ENCODE results near the gene RDM1.
"Not testable (repeated sequence)": the region's sequence is repeated elsewhere in the genome, so short reads cannot be mapped to it uniquely, and the experiment has no call there.

Gene RDM1, protein sequence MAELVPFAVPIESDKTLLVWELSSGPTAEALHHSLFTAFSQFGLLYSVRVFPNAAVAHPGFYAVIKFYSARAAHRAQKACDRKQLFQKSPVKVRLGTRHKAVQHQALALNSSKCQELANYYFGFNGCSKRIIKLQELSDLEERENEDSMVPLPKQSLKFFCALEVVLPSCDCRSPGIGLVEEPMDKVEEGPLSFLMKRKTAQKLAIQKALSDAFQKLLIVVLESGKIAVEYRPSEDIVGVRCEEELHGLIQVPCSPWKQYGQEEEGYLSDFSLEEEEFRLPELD

DNA sequence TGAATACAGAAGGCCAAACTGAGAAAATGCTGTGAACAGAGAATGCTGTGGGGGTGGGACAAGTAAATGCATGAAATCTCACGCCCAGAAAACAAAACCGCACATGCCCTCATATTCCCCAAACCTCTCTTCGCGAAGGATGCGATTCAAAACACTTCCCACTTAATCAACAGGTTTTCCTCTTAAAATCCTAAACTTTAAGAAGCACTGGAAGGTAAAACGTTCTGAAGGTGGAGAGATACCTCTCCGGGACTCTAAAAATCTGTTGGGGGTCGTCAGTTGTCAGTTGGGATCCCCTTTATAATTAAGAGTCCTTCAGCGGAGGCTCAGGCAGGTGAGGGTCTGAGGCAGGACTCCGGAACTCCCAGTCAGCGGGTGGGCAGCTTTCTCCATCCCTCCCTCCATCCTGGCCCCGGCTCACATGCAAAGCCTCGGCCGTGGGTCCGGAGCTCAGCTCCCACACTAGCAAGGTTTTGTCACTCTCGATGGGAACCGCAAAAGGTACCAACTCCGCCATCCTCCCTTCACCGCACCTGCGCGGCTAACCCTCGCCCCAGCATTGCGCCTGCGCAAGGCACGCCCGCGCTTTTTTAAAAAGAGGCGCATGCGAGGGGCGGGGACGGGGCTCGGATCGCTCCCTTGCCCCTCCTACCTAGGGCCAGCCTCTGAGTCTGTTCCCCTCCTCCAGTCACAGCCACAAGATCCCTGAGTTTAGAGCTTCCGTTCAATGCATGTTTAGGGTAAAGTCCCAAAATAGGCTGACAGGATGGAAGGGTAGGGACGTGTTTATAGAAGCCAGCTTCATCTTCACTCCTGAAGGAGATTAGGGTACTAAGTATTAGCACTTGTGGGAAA is at the start of gene RDM1:
Gene RDM1, minus strand, starts transcription at position 563 of the 855 bp plus-strand sequence. Its CDS starts 46 bp downstream, at position 517.
- DNase-seq (ENCODE audit: low read depth): peak; percentile 60

DNA sequence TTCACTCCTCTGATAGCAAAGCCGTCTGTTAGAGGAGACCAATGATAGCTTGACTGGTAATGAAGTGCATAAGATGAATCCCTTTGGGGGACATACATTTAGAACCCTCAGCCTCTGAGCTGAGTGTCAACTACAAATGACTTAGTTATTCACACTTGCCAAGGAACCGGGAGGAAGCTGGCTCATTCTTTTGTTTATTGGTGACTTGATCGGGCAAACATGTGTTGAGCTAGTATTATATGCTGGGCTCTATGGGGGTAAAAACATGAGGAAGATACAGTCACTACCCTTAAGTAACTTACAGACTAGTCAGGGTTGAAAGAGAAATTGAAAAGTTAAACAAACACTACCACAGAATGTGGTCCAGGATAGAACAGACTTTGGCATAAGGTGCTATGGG is 47.8 kb upstream of the RDM1 start:
- DNase-seq (ENCODE audit: low read depth): no peak

DNA sequence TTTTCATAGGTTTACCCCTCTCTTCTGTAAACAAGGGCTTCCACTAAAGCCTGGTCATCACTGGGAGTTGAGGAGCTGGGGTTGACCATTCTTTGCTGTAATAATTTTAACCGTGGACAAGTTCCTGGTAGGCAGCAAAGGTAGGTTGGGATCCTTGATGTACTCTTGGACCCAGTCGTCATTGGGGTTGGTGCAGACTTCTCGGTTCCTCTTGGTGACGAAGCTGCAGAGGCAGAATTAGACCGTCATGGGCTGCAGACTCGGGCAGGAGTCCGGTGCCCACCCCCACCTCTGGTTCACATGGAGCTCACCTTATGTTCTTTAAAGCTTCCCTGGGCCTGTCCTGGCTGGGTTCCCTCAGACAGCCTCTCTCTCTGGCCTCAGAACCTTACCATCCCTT is 46.9 kb upstream of the RDM1 start:
- no peak for DNase-seq (ENCODE audit: low read depth)

DNA sequence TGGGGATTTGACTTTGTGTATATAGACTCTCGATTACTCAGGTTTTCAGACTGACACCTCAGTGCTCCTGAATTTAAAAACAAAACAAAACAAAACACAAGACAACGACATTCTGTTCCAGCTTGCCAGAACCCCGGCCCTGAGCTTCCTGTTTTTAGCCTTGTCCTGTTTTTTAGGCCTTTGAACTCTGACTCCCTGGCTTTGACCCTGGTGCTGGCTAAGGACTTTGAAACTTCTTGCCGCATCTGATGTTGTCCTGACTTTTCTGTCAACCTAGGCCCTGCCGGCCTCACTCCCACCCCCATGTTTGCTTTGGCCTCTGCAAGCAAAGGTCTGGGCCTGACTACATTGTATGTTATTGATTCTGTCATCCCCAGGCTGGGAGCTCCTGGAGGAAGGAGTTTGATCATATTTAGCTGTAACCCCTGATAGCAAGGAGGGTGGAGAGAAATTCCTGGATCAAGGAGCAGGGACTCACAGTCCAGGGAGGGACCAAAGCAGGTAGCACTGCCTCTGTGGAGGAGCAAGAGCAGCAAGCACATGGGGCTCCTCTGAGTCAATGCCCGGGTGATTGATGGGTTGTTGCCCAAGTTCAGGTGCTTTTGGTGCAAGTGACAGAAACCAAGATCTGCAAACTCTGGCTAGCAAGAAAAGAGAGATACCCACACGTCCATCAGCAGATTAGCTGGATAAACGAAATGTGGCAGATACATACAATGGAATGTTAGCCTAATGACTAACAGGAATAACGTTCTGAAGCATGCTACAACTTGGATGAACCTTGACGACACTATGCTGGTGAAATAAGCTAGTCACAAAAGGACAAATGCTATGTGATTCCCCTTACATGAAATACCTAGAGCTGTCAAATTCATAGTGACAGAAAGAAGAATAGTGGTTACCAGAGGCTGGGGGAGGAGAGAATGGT is 43.0 kb upstream of the RDM1 start:
- DNase-seq (ENCODE audit: low read depth): no peak

DNA sequence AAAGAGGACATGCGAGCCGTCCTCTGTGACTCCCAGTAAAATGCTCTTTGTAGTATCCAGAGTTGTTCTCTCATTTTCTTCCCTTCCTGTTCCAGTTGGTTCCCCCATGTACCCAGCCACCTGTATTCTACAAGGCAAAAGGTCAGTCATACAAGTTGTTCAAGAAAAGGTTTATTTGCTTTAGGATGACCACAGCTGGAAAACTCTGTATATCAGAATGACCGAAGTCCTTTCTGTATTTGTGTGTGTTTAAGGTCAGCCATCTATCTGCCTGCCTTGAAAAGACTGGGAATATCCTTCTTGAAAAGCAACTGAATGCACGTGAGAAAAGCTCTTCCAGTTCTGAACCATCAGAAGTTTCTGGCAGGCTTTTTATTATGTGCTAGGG is 42.4 kb upstream of the RDM1 start:
- no peak for DNase-seq (ENCODE audit: low read depth)

DNA sequence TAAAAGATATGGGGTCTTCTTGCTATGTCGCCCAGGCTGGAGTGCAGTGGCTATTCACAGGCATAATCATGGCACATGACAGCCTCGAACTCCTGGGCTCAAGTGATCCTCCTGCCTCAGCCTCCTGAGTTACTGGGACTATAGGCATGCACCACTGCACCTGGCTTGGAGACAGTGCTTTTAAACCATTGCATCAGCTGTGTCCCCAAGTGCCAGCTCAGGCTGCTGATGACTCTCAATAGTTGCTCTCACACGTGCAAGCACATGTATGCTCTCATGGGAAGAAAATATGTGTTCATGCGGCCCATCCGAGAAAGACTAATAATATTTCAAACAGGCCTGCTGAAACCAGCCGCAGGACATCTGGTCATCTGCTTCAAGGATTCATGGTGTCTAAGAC is 42.0 kb upstream of the RDM1 start:
- no peak for DNase-seq (ENCODE audit: low read depth)

DNA sequence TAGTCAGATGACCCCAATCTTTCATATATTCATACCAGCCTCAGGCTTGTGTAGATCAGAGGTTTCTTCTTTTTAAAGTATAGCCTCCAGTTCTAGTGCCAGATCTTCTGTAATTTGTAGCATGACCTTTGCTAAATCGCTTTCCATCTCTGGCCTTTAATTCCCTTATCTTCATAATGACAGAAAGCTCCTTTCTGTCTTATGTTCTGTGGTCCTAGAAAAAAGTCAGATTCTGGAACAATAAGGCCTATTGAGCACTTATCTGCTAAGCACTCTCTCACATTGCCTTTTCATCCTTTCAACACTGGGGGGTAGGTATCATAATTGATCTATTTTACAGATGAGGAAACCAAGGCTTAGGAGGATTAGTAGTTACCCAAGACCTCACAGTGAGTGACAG is 41.5 kb upstream of the RDM1 start:
- DNase-seq (ENCODE audit: low read depth): no peak

DNA sequence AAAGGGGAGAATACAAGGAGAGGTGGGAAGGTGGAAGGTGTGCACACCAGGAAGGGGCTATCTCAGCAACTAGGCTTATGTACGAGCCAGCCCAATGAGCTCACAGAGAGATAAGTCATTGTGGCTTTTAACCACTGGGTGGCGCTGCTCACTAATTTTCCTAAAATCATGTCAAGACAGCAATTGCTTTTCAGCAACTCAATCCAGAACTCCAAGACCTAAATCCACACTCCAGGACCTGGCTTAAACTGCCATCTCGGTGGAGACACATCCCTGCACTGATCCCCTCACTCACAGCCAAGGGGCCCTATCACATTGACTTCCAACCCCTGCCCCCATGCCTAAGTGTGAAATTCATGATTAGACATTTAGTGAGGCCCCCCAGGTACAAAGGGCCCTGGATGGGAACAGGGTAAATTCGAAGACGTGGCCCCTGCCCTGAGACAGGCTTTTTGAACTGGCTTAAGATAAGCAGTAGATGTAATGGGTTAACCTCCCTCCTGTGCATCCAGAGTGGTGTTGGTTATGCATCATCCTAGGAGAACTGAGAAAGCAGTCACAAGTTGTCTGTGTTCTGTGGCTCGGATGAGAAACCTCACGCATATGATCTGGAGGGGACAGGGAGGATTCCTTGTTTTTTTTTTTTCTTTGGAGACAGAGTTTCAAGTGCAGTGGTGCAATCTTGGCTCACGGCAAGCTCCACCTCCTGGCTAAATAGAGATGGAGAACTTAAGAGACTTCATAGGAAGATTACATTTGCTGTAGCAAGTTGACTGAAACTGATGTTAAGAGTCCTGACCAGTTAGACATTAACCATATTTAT is 39.2 kb upstream of the RDM1 start:
- peak; percentile 58 for DNase-seq (ENCODE audit: low read depth)

DNA sequence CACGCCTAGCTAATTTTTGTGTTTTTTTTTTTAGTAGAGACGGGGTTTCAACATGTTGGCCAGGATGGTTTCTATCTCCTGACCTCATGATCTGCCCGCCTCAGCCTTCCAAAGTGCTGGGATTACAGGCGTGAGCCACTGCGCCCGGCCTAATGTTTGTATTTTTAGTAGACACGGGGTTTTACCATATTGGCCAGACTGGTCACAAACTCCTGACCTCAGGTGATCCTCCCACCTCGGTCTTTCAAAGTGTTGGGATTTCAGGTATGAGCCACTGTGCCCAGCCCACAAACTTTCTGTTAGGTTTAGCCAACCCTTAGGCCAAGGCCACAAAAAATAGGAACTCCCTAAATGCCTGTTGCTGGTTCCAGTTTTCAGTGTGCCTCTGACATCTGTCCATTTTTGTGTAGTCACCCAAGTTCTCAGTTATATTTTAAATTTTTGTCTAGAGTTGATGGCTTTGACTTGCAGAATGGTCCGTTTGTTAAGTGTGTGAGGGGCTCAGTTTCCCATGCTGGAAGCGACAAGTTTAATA is 38.0 kb upstream of the RDM1 start:
- DNase-seq (ENCODE audit: low read depth): no peak

DNA sequence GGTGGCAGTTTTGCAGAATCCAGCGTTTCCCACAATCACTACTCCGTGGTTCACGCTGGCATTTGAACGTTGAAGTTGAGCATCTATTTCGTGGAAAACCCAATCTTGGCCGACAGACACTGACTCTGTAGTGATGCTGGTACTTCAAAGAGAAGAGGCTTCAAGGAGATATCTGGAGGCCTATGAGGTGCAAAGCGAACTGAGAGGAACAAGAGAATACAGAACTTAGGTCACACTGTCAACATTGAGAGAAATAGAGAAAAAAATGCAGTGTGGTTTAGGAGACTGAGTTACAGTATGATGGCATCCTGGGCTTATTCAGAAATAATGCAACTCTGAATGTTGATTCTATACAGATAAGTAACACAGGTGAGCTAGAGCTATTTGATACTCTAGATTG is 34.7 kb upstream of the RDM1 start:
- no peak for DNase-seq (ENCODE audit: low read depth)

DNA sequence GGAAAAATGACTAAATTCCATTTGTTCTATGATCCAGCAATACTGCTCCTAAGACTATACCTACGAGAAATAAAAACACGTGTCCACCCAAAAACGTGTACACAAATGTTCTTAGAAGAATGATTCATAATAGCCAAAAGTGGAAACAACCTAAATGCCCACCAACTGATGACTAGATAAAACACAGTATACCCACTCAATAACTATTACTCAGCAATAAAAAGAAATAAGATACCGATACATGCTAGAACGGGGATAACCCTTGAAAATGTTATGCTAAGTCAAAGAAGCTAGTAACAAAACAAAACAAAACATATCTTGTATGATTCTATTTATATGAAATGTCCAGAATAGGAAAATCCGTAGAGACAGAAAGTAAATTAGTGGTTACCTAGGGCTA is 33.1 kb upstream of the RDM1 start:
- no peak for DNase-seq (ENCODE audit: low read depth)

DNA sequence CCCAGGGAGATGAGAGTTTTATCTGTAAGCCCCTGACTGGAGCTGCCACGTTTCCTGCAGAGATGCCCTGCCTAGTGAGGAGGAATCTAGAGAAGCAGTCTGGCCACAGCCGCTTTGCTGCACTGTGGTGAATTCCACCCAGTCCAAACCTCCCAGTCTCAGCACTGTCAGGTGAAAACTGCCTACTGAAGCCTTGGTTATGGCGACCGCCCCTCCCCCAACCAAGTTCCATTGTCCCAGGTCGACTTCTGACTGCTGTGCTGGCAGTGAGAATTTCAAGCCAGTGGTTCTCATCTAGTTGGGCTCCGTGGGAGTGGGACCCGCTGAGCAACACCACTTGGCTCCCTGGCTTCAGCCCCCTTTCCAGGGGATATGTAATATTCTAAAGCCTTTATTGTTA is 23.1 kb upstream of the RDM1 start:
- DNase-seq (ENCODE audit: low read depth): no peak

DNA sequence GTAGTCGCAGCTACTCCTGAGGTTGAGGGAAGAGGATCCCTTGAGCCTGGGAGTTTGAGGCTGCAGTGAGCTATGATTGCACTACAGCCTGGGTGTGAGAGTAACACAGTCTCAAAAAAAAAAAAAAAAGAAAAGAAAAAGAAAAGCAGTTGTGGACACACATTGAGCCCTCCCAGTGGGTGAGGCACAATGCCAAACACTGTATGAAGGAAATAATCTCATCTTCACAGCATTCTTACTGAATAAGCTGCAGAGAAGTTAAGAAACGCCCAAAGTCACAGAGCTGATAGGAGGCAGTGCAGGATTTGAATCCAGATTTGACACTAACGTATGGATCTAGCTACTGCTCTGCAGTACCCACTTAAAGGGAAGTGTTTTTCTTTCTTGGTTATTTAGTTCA is 18.8 kb upstream of the RDM1 start:
- no peak for DNase-seq (ENCODE audit: low read depth)

DNA sequence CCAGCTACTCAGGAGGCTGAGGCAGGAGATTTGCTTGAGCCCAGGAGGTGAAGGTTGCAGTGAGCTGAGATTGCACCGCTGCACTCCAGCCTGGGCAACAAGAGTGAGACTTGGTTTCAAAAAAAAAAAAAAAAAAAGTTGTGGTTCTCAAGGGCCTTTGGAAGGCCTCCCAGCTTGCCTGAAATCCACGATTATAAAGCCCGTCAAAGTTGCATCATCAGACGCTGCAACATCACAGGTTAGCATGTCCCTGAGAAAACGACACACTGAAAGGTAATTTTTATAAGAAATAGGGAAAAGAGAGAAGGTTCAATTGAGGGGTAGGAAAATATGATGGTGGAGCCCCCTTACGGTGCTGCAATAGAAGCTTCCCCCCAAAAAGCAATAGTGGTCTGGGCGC is 17.5 kb upstream of the RDM1 start:
- no peak for DNase-seq (ENCODE audit: low read depth)

DNA sequence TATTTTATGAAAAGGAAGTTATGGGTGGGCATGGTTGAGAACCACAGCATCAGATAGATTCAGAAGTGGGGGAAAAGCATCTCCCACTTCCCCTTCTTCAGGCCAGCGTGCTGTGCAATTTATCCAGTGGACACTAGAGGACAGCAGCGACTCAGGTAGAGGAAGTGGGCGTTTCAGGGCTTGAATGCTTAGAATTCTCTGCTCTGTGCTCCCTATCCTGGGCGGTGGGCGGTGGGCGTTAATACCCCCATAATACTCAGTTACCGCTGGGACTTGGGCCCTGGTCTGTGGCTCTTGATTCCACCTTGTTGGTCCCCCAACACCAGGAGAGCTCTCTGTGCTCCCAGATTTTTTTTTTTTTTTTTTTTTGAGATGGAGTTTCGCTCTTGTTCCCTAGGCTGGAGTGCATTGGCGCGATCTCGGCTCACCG is 16.6 kb upstream of the RDM1 start:
- peak; percentile 9 for DNase-seq (ENCODE audit: low read depth)

DNA sequence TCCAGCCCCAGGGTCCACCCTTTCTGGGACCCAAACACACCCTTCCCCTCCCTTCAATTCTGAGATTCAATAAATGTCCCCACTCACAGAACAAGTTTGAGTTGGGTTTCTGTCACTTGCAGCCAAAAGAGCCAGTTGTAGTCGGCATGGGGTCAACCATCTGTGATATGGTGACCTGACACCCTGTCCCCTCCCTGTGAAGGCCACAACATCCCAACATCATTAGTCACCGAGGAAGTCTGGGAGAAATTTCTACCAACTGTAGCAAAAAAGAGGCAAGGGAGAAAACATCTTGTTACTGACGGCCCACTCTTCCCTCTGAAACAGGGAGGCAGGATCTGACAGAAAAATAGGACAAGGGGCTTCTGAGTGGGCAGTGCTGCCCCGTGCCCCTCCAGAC is 13.6 kb upstream of the RDM1 start:
- DNase-seq (ENCODE audit: low read depth): no peak

DNA sequence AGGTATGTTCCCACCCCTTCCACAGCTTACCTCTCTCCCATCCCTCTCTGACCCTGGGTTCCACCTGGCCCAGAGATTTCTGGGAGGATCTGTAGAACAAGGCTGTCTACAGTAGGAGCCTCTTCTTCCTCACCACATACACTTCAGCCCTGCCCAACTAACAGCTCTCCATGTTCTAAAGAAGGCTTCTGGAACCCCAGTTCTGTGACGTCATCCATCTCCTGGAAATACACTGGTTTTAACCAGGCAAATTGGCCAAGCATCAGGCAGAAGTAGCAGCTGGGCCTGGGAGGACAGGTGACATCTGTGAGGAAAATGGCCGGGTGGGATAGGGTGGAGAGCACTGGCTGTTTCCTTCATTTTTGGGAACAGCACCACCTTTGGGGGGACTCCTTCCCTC is 13.0 kb upstream of the RDM1 start, which contains the start of gene LYZL6:
Gene LYZL6, minus strand, starts transcription at position 177 of the 400 bp plus-strand sequence. CDS start 4,357 bp downstream, outside the sequence.
- no peak for DNase-seq (ENCODE audit: low read depth)

DNA sequence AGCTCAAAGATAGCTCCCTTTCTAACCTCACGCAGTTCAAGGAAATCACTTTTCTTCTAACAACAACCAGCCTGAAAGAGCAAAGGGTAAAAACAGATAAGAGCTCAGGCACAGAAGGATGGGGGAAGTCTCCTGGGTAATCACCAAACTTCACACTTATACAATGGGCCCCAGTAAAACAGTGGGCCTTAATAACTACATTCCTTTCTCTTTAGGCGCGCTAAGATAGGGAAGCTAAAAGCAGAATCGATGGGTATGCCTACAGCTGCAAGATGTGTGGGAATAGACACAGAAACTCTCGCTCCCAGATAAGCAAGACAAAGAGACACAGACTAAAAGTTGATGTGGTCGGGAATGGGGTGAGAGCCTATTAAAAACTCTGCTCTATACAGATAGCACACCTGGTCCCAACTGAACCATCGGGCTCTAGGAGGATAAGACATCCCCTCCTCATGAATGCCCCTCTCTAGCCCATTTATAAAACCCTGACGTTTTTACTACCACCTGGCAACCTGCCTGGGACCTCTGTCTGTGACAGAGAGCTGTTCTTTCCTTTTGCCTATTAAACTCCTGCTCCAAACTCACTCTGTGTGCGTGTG is 12.1 kb upstream of the RDM1 start:
- no peak for DNase-seq (ENCODE audit: low read depth)

DNA sequence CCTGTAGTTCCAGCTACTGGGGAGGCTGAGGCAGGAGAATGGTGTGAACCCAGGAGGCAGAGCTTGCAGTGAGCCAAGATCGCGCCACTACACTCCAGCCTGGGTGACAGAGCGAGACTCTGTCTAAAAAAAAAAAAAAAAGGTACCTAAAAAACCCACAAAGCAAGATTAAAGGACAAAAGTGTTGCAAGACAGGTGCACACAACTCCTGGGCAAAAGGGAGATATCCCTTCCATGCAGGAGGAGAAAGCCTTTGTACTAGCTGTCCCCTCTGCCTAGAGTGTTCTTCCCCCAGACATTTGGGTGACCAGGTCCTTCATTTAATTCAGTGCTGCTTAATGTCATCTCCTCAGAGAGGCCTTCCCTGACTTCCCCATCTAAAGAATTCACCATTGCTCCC is 7.9 kb upstream of the RDM1 start:
- DNase-seq (ENCODE audit: low read depth): not testable (repeated sequence)

DNA sequence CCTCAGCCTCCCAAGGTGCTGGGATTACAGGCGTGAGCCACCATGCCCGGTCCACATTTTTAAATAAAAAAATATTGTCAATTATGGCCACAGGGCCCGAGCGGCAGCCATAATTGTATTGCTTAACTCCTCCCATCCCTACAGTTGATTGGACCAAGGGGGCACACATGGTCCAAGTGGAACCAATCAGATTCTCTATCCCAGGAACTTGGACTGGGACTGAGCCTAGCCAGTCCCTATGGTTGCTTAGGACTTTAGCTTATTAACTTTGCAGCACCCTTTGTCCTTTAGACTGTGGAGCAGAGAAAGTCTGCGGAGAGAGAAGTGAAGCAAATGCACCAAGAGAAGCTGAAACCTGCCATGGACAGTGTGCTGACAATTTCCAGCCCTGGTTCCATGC is 5.5 kb upstream of the RDM1 start:
- no peak for DNase-seq (ENCODE audit: low read depth)

DNA sequence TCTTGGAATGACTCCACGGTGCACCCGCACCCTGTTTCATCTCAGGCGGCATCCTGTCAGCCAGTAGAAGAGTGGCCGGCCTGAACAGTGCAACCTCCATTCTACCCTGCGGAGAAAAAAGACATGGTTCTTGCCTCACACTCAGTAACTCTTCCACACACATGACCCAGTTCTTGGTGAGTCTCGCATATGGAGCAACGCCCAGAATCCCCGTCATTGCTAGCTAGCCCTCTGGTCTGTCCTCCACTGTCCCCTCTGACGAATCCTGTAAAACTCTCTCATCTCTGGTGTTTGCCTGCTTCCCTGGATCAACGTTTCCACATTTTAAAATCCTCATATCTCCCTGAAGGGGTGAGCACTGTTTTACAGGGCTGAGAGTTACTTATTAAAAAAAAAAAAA is 4.2 kb upstream of the RDM1 start:
- DNase-seq (ENCODE audit: low read depth): no peak

Measured in activated T-cell treated with anti-CD3 and anti-CD28 coated beads for 1 hour (primary cell).